Body of pancreas (tissue), 4 donors: ENCODE data around the gene AK9. TPM values are rescaled to one million over a fixed set of nuclear protein-coding genes. Genes with fewer than 3 reads are reported as not detected.
"Not testable (repeated sequence)": the region's sequence is repeated elsewhere in the genome, so short reads cannot be mapped to it uniquely, and the experiment has no call there.

Experiments
- ATAC-seq: fragments of 150-250 bp; one replicate; pipeline ENCODE4 v1.9.1; 2016
- DNase-seq, 4 donors: peaks; one replicate each; pipeline ENCODE4 v3.0.0-alpha.2; 2019
- H3K27ac ChIP-seq, 4 donors: fragments of 200-600 bp; sonication (generic); 1 replicate in 3 of 4; 2 replicates in 1 of 4; pipeline versions ENCODE4 v1.5.1 to v1.6.1; 2016 to 2019; ENCODE audit warnings: mild to moderate bottlenecking in 1 of 4, mixed read lengths in 1 of 4, moderate library complexity in 1 of 4
- H3K27me3 ChIP-seq, 2 donors: fragments of 200-600 bp; sonication (generic); one replicate each; pipeline ENCODE4 v1.6.0; 2016; ENCODE audit warnings: mild to moderate bottlenecking in 1 of 2
- H3K36me3 ChIP-seq, 2 donors: fragments of 200-600 bp; sonication (generic); replicated peaks in 1 of 2; 2 replicates each; pipeline ENCODE4 v1.5.1; 2016; ENCODE audit warnings: low read depth in 2 of 2; ENCODE audit not compliant: insufficient read depth in 1 of 2
- H3K4me1 ChIP-seq: fragments of 200-600 bp; sonication (generic); one replicate; pipeline ENCODE4 v1.6.0; 2016
- H3K4me3 ChIP-seq, 2 donors: fragments of 200-600 bp; sonication (generic); 1 replicate in 1 of 2; 2 replicates in 1 of 2; pipeline ENCODE4 v1.5.1; 2016 to 2019
- H3K9me3 ChIP-seq, 3 donors: fragments of 200-600 bp; sonication (generic); 1 replicate in 2 of 3; 2 replicates in 1 of 3; pipeline ENCODE4 v1.5.1; 2016
- CTCF ChIP-seq, 7 experiments: fragments of 450-650 bp in 4 of 7; fragments of 200-600 bp in 3 of 7; sonication (generic) in 3 of 7; IDR thresholded peaks; one replicate each; pipeline ENCODE4 v1.5.1; 2016 to 2019; ENCODE audit warnings: antibody characterized with exemption in 7 of 7
- POLR2A ChIP-seq, 3 donors: fragments of 450-650 bp; IDR thresholded peaks; one replicate each; pipeline ENCODE4 v1.6.1; 2016; ENCODE audit warnings: antibody characterized with exemption in 3 of 3, mild to moderate bottlenecking in 2 of 3
- WGBS, 2 donors: methylation state at CpG; one replicate each; pipeline ENCODE4 v1.1.5; 2017; 5-methylcytosine and 5-hydroxymethylcytosine counted together
- intact Hi-C: fragments of 100-400 bp; cut with DNase I; formaldehyde crosslinking; loops from one replicate; pipeline ENCODE4 v1.15.1; 2023
- total RNA-seq, 2 donors: library from RNA; depleted of rRNA; stranded (reverse); fragments of >200 nt; gene quantifications; one replicate each; pipeline ENCODE4 v1.1.0, GENCODE V29; 2016

The AK9 gene
- total RNA-seq, 2 donors from 2014 or later: 9.6 to 20.1 TPM

DNA sequence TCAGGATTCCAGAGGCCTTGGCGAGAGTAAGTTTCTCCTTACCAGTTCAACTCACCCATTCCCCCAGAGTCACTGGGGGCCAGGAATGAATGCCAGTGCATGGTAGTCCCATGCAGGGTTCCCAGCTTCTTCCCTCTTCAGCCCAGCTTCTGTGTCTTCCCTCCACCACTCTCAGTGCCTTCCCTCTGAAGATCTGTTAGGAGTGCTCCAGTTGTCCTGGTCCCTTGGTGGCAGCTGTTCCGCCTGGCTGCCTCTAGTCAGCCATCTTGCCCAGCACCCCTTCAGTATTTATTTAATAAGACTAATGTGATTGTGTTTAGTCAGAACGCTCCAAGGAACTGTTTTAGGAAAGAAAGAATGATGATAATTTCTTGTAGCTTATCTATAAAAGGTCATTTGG is 23.2 kb upstream of the AK9 start:
- Histone ChIP-seq H3K27me3 (no peaks in the 10 kb centered on the region), H3K4me1 (peaks cover 6% of the 10 kb centered on the region), H3K4me3 (no peak overlapping the region), H3K27ac (no peak overlapping the region), H3K9me3 (no peaks in the 10 kb centered on the region), H3K36me3 (no peaks in the 10 kb centered on the region)
- intact Hi-C loops: no loop called here
- 56 to 75% methylated on average over 2 to 3 of the region's 3 CpGs for WGBS, 2 donors
- TF ChIP-seq POLR2A (IDR thresholded peaks at IDR 0.05): no peak
- TF ChIP-seq CTCF (IDR thresholded peaks at IDR 0.05): no peak
- no peak for ATAC-seq
- DNase-seq: no peak

- H3K36me3 ChIP-seq: no peaks in the 10 kb centered on the region
- no peak overlapping the region for H3K4me3 ChIP-seq
- H3K9me3 ChIP-seq: no peaks in the 10 kb centered on the region
- DNase-seq (no peak), ATAC-seq (no peak)
- peaks cover 6% of the 10 kb centered on the region for H3K4me1 ChIP-seq
- no peak overlapping the region for H3K27ac ChIP-seq
- no peak for TF ChIP-seq CTCF (IDR thresholded peaks at IDR 0.05)
- TF ChIP-seq POLR2A (IDR thresholded peaks at IDR 0.05): no peak
- intact Hi-C loops: no loop called here
- no peaks in the 10 kb centered on the region for H3K27me3 ChIP-seq
- WGBS, 2 donors: 85 to 90% methylated on average over 6 to 8 of the region's 8 CpGs
Observed at GRCh38 chr6:109713097-109713496, 22.1 kb upstream of the AK9 start.

- not testable (repeated sequence) for H3K4me1 ChIP-seq, H3K9me3 ChIP-seq, H3K27ac ChIP-seq, H3K27me3 ChIP-seq, DNase-seq, ATAC-seq, H3K4me3 ChIP-seq, H3K36me3 ChIP-seq
- intact Hi-C loops: loop anchor here (5.0 kb wide), 1 partner anchor 684 kb away; no protein-coding TSS in a partner anchor
- 85 to 95% methylated on average over 2 of the region's 2 CpGs for WGBS, 2 donors
Observed at GRCh38 chr6:109708099-109708498, 17.1 kb upstream of the AK9 start.

DNA sequence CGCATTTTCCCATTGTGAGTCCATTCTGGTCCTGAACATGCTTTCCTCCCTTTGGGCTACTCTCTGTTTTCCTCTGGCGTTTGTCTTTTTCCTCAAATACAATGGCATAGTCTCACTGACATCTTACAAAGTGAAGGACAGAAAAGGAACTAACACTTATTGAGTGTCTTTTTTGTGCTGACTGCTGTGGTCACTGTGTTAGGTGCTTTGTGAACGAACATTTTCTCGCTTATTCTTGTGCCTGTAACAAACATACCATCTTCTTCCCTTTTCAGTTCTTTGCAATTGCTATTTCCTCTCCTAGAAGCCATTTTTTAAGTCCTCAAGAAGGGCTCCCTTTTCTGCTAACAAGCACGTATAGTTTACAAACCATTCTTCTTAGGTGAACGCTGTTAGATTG is 15.5 kb upstream of the AK9 start:
- WGBS, 2 donors: 64 to 86% methylated on average over 6 of the region's 6 CpGs
- no peaks in the 10 kb centered on the region for H3K9me3 ChIP-seq
- no peaks in the 10 kb centered on the region for H3K36me3 ChIP-seq
- no peak for TF ChIP-seq POLR2A (IDR thresholded peaks at IDR 0.05)
- no peak for TF ChIP-seq CTCF (IDR thresholded peaks at IDR 0.05)
- intact Hi-C loops: loop anchor here (5.0 kb wide), 1 partner anchor 686 kb away; no protein-coding TSS in a partner anchor
- DNase-seq: no peak
- H3K27me3 ChIP-seq: no peaks in the 10 kb centered on the region
- peaks cover 4% of the 10 kb centered on the region for H3K4me1 ChIP-seq
- H3K27ac ChIP-seq: no peak overlapping the region
- ATAC-seq: no peak
- no peak overlapping the region for H3K4me3 ChIP-seq

DNA sequence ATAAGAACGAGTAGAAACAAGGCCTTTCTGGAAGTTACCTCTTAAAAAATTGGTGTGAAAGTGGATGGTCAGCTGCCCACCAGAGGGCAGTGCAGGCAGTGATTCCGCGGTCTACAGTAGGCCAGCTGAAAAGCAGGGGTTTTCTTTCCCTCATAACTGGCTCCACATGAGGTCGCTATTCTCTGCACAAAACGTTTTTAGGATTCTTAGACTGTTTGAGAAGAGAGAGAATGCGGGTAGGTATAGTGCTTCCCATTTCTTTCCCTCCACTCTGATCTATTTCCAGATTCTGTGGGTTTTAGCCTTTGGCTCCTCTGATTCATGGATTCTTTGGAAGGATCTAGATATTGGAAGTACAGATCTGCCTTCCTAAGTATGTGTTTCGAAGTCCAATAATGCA is 14.3 kb upstream of the AK9 start:
- Histone ChIP-seq H3K4me3 (no peak overlapping the region), H3K9me3 (no peaks in the 10 kb centered on the region), H3K27ac (no peak overlapping the region), H3K27me3 (no peaks in the 10 kb centered on the region), H3K4me1 (peaks cover 4% of the 10 kb centered on the region), H3K36me3 (no peaks in the 10 kb centered on the region)
- intact Hi-C loops: loop anchor here (5.0 kb wide), 1 partner anchor 687 kb away; no protein-coding TSS in a partner anchor
- peak; percentile 87 to 99 (median 98) for TF ChIP-seq CTCF (IDR thresholded peaks at IDR 0.05)
- TF ChIP-seq POLR2A (IDR thresholded peaks at IDR 0.05): no peak
- DNase-seq: peak; percentile 83 to 88 (median 86)
- WGBS, 2 donors: 14 to 16% methylated on average over 7 of the region's 7 CpGs
- ATAC-seq: peak; percentile 97
